ENCODE measurements around the gene PRKCA. TPM values are rescaled to one million over a fixed set of nuclear protein-coding genes. Genes with fewer than 3 reads are reported as not detected.
A peak's percentile ranks its signal among the peaks of the same experiment; 100 is the strongest.

The PRKCA gene
- total RNA-seq, 2 experiments from 2014 or later, result 84.4 to 87.9 TPM

DNA sequence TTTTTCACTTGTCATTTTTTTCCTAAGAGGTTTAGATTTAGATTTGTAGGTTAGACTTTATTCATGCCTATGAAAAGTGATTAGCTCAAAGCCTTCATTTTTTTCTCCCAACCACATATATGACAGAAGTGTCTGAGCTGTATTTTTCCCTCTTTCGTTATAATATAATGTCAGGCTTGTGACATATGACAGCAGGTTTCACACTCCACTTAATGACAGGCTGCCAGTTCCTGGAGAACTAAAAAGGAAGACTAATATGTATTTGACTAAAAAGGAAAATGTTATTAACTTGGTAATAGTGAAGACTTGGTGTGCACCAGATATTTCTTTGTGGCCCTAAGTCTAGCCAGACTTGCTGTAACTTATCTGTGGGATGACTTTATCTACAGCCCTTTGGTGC is 331.8 kb downstream of the PRKCA start:
- Mint-ChIP-seq H3K9me3 (no peaks in the 10 kb centered on the region), H3K4me1 (ENCODE audit: low read depth) (peaks cover 66% of the 10 kb centered on the region), H3K27me3 (no peaks in the 10 kb centered on the region), H3K27ac (peak overlapping the region; percentile 82), H3K4me3 (no peak overlapping the region), H3K36me3 (ENCODE audit: low read depth) (peaks cover 9% of the 10 kb centered on the region)
- ATAC-seq (no peak), DNase-seq (no peak)
- ChIA-PET POLR2A (interaction anchor here (1.1 to 1.6 kb wide), 2 partner anchors 33 to 168 kb away, joined by 3 to 4 read pairs; no protein-coding TSS in a partner anchor), CTCF (no interaction called here)
- TF ChIP-seq, protein P1, sequence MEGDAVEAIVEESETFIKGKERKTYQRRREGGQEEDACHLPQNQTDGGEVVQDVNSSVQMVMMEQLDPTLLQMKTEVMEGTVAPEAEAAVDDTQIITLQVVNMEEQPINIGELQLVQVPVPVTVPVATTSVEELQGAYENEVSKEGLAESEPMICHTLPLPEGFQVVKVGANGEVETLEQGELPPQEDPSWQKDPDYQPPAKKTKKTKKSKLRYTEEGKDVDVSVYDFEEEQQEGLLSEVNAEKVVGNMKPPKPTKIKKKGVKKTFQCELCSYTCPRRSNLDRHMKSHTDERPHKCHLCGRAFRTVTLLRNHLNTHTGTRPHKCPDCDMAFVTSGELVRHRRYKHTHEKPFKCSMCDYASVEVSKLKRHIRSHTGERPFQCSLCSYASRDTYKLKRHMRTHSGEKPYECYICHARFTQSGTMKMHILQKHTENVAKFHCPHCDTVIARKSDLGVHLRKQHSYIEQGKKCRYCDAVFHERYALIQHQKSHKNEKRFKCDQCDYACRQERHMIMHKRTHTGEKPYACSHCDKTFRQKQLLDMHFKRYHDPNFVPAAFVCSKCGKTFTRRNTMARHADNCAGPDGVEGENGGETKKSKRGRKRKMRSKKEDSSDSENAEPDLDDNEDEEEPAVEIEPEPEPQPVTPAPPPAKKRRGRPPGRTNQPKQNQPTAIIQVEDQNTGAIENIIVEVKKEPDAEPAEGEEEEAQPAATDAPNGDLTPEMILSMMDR (IDR thresholded peaks at IDR 0.05), result no peak
- intact Hi-C loops (cut with micrococcal nuclease), result no loop called here

DNA sequence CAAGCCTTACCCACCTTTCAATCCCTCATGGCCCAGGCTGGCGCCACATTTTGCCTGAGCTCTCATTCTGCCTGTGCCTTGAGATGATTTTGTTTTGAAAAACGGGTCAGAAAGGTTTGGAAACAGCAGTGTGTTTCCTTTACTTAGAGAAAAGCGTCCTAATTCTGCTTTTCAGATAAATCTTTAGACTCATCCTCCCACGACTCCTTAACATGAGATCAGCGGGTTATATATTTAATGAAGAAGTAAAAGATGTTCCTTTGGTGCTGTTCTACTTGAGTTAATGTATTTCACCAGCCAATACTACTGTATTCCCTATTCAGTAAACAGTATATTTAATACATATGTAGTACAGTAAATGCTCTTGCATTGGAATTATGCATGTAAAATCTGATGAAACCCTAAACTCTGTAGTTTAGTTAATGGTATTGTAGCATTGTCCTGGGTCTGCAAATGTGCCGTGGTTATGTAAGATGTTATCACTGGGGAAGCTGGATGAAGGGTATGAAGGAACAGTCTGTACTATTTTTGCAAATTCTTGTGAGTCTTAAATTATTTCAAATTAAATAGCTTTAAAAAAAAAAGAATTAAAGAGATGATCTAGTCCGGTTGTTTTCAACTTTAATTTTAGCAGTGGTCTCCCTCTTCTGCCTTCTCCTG is 333.1 kb downstream of the PRKCA start:
- CTCF ChIA-PET, result interaction anchor here (1.1 kb wide), 1 partner anchor 380 kb away, joined by 3 read pairs; no protein-coding TSS in a partner anchor
- Mint-ChIP-seq H3K9me3 (no peaks in the 10 kb centered on the region), H3K27ac (peak overlapping the region; percentile 72), H3K4me3 (no peak overlapping the region), H3K27me3 (no peaks in the 10 kb centered on the region), H3K36me3 (ENCODE audit: low read depth) (peaks cover 10% of the 10 kb centered on the region), H3K4me1 (ENCODE audit: low read depth) (peaks cover 59% of the 10 kb centered on the region)
- DNase-seq (no peak), ATAC-seq (no peak)
- intact Hi-C loops (cut with micrococcal nuclease), result no loop called here
- TF ChIP-seq, protein P1 (IDR thresholded peaks at IDR 0.05), result no peak
- POLR2A ChIA-PET, result interaction anchor here (0.6 kb wide), 1 partner anchor 433 kb away, joined by 3 read pairs; no protein-coding TSS in a partner anchor

DNA sequence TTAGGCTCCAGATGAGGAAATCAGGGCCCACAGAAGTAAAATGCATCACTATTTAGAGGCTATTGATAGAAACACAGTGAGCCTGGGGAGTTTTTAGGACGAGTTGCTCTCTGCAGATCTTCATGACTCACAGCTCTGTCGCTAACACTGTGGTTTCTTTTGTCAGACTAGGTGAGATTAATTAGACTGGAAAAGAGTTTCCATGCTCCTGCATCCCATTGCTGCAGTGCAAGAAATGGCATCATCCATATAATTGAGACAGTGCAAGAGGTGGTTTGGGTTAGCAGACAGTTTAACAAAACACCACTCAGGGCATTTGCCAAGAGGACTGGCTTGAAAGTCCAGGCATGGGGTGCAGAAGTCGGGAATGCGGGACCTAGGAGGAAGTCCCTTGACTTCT is 333.7 kb downstream of the PRKCA start:
- POLR2A ChIA-PET, result interaction anchor here (0.6 kb wide), 1 partner anchor 433 kb away, joined by 3 read pairs; no protein-coding TSS in a partner anchor

DNA sequence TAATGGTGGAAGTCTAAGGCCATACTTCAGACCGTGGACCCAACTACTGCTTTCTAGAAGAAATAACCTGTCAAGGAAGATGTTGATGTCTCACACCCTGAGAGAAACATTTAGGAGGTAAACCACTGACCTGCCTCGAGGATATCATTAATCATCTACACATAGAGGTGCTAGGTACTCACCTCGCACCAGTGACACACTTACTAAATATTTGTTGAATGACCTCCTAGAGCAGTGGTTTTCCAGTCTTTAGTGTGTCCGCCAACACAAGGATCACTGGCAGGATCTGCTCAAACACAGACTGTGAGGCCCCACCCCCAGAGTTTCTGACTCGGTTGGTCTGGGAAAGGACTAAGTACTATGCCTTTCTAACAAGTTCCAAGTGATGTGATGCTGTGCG is 335.1 kb downstream of the PRKCA start:
- no peak overlapping the region for H3K4me3 Mint-ChIP-seq
- H3K9me3 Mint-ChIP-seq, result no peaks in the 10 kb centered on the region
- ChIA-PET CTCF (no interaction called here), POLR2A (no interaction called here)
- DNase-seq, result no peak
- TF ChIP-seq, protein P1 (IDR thresholded peaks at IDR 0.05), result no peak
- H3K4me1 Mint-ChIP-seq (ENCODE audit: low read depth), result peaks cover 53% of the 10 kb centered on the region
- H3K36me3 Mint-ChIP-seq (ENCODE audit: low read depth), result peaks cover 22% of the 10 kb centered on the region
- no peaks in the 10 kb centered on the region for H3K27me3 Mint-ChIP-seq
- intact Hi-C loops (cut with micrococcal nuclease), result no loop called here
- no peak overlapping the region for H3K27ac Mint-ChIP-seq
- ATAC-seq, result no peak

More for the DNA sequence above, 333.7 kb downstream of the PRKCA start:
- ATAC-seq (no peak), DNase-seq (peak; percentile 45)
- intact Hi-C loops (cut with micrococcal nuclease), result no loop called here
- Mint-ChIP-seq H3K27me3 (no peaks in the 10 kb centered on the region), H3K27ac (peak overlapping the region; percentile 72), H3K4me3 (no peak overlapping the region), H3K4me1 (ENCODE audit: low read depth) (peaks cover 54% of the 10 kb centered on the region), H3K36me3 (ENCODE audit: low read depth) (peaks cover 12% of the 10 kb centered on the region), H3K9me3 (no peaks in the 10 kb centered on the region)
- CTCF ChIA-PET, result no interaction called here
- TF ChIP-seq, protein P1 (IDR thresholded peaks at IDR 0.05), result no peak

DNA sequence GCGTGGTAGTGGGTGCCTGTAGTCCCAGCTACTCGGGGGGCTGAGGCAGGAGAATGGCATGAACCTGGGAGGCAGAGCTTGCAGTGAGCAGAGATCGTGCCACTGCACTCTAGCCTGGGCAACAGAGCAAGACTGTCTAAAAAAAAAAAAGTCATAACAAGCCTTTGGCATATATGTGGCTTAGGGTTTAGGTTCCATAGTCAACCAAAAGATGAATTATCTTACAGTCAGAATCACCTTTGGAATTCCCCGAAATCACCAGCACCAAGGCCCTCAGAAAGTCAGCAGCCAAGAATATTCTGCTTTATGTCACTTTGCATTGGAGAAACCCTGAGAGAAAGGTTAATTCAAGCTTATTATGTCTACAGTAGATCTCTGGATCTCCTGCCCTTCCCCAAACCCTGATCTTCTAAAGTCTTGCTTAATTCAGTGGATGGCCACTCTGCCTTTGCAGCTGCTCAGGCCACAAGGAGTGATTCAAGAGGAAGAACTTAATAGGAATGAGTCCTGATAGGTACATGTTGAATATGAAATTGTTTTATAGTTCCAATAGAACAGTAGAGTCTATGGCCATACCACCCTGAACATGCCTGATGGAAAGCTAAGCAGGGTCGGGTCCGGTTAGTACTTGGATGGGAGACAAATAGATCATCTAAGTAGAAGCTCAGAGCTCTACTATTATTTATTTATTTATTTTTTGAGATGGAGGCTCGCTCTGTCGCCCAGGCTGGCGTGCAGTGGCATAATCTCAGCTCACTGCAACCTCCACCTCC is 336.5 kb downstream of the PRKCA start:
- ChIA-PET POLR2A (interaction anchor here (1.2 kb wide), 1 partner anchor 9 kb away, joined by 4 read pairs; no protein-coding TSS in a partner anchor), CTCF (interaction anchor here (0.6 kb wide), 1 partner anchor 20 kb away, joined by 3 read pairs; no protein-coding TSS in a partner anchor)
- no peaks in the 10 kb centered on the region for H3K9me3 Mint-ChIP-seq
- peaks cover 22% of the 10 kb centered on the region for H3K36me3 Mint-ChIP-seq (ENCODE audit: low read depth)
- H3K27me3 Mint-ChIP-seq, result no peaks in the 10 kb centered on the region
- peaks cover 40% of the 10 kb centered on the region for H3K4me1 Mint-ChIP-seq (ENCODE audit: low read depth)
- DNase-seq (no peak), ATAC-seq (no peak)
- TF ChIP-seq, protein P1 (IDR thresholded peaks at IDR 0.05), result no peak
- H3K27ac Mint-ChIP-seq, result no peak overlapping the region
- intact Hi-C loops (cut with micrococcal nuclease), result no loop called here
- no peak overlapping the region for H3K4me3 Mint-ChIP-seq
